IPS DF 4.7 (cell line): ENCODE data around the gene NUMB.

Experiments
- DNase-seq: peaks from one replicate; pipeline ENCODE4 v3.0.0-alpha.2; 2013; ENCODE audit warnings: low spot score; ENCODE audit errors: extremely low read depth

NUMB gene

GRCh38 chr14:73246387-73247150 lies 211.8 kb downstream of the NUMB start:
- DNase-seq = no peak

- no peak for DNase-seq
Measured at GRCh38 chr14:73245480-73246325, 212.6 kb downstream of the NUMB start.

- DNase-seq = no peak
Measured at GRCh38 chr14:73244541-73245290, 213.6 kb downstream of the NUMB start.

GRCh38 chr14:73243748-73244147 lies 214.6 kb downstream of the NUMB start:
- DNase-seq = no peak

- no peak for DNase-seq
Measured at GRCh38 chr14:73243341-73243740, 215.0 kb downstream of the NUMB start.

GRCh38 chr14:73242357-73242901 lies 215.9 kb downstream of the NUMB start:
- DNase-seq = no peak

- no peak for DNase-seq
Measured at GRCh38 chr14:73241481-73242165, 216.7 kb downstream of the NUMB start.

GRCh38 chr14:73240816-73241480 lies 217.4 kb downstream of the NUMB start:
- no peak for DNase-seq

- DNase-seq = no peak
Measured at GRCh38 chr14:73239393-73240241, 218.7 kb downstream of the NUMB start.

- no peak for DNase-seq
Measured at GRCh38 chr14:73238941-73239340, 219.4 kb downstream of the NUMB start.

GRCh38 chr14:73238424-73238852 lies 219.9 kb downstream of the NUMB start:
- no peak for DNase-seq

- no peak for DNase-seq
Measured at GRCh38 chr14:73237786-73238423, 220.4 kb downstream of the NUMB start.

GRCh38 chr14:73237219-73237785 lies 221.0 kb downstream of the NUMB start, which contains the start of gene PAPLN:
PAPLN (plus strand) TSS chr14:73237506; CDS start chr14:73239779, 2,273 bp downstream.
- DNase-seq = no peak

GRCh38 chr14:73236752-73237218 lies 221.6 kb downstream of the NUMB start:
- no peak for DNase-seq

- no peak for DNase-seq
Measured at GRCh38 chr14:73236157-73236556, 222.2 kb downstream of the NUMB start.

- no peak for DNase-seq
Measured at GRCh38 chr14:73235531-73236155, 222.7 kb downstream of the NUMB start.

- DNase-seq = no peak
Measured at GRCh38 chr14:73234586-73235394, 223.6 kb downstream of the NUMB start.
